Stimulated activated CD8-positive, alpha-beta memory T cell treated with anti-CD3 and anti-CD28 coated beads, Interleukin-2, amount 100 ng/mL, for 48 hours (primary cell): ENCODE measurements around the gene NPL.

Experiments
- DNase-seq, 2 donors: peaks; one replicate each; pipeline ENCODE4 v3.0.0-alpha.2; 2020; ENCODE audit warnings: low read depth in 2 of 2

Gene NPL

DNA sequence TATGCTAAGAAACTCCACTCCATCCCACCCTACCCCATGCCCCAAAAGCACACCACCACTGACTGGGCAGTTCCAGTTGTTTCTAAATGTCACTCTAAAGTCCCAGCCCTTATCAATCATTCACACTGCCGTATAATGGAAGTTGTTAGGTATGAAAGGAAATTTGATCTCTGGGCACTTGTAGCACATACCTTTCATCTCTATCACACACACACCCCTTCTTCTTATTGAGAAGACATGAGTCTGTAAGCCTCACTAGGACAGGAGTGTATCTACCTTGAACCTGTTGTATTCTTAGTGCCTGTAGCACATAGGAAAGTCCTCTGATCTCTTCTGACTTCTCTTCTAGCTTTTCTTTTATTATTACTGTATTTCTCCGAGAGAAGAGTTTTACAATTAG lies 27.3 kb downstream of the NPL start:
- no peak for DNase-seq

DNA sequence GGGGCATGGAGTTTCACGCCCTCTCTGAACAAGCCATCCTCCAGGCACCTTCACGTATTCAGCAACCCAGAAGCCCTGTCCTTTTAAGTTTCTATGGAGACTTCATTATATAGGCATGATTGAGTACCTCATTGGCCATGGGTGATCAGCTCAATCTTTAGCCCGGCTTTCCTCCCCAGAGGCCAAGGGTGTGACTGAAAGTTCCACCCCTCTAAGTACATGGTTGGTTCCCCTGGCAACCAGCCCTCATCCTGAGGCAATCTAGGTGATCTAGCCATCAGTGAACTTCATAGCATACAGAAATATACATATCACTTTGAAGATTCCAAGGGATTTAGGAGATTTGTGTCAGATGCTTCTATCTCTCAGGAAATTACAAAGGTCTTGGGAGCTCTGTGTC lies 28.2 kb downstream of the NPL start:
- DNase-seq = no peak

DNA sequence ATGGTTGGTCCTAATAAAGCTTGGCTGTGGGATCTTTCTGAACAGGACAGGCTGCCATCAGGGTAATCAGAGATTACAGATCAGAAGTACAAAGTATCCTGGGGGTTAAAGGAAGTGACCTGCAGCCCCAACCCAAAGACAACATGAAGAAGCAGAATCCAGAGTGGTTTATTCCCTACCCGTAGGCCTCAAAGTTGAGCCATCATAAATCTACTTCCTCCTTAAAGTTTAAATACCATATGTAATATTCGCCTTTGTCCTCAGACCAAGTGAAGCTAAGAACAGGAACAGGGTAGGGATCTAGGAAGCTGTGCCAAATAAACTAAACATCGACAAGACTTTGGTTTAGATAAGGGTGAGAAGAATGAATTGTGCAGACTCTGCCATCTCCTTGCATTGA lies 33.6 kb downstream of the NPL start:
- no peak for DNase-seq

DNA sequence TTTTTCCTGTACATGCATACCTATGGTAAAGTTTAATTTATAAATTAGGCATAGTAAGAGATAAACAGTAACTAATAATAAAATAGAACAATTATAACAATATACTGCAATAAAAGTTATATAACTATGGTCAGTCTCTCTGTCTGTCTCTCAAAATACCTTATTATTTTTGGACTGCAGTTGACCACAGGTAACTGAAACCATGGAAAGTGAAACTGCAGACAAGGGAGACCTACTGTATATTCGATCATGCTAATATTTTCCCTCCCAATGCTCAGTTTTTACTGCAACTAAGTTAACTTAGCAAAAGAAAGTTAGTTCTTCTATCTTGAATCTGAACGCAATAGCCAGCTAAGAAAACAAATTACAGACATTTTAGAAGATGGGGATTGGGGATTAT lies 37.3 kb downstream of the NPL start:
- DNase-seq = no peak

DNA sequence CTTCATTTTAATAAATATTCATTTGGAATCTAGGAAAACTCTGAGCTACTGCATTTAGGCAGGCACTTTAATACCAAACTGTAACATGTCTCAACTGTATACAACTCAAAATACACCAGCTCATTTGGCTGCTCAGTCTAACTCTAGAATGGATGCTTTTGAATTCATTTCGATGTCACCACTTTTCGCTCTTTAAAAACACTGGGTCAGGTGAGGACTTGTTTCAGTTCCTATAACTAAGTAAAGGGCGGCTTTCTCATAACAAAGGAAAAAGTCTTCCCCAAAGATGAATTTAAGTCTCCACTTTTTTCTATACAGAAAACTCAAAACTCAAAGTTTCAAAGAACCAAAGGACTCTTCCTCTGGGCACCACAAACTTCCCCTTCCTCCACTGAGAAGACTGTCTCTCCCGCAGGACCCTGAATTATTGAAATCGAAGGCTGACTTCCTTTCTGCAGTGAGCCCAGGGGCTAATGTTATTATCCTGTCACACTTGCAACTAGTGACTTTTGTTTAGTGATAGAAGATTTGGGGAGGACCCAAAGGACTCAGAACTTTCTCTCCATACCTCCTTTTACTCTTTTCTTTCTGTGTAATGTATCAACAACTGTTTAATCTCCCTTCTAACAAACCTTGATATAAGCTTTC lies 39.8 kb downstream of the NPL start:
- DNase-seq = no peak

DNA sequence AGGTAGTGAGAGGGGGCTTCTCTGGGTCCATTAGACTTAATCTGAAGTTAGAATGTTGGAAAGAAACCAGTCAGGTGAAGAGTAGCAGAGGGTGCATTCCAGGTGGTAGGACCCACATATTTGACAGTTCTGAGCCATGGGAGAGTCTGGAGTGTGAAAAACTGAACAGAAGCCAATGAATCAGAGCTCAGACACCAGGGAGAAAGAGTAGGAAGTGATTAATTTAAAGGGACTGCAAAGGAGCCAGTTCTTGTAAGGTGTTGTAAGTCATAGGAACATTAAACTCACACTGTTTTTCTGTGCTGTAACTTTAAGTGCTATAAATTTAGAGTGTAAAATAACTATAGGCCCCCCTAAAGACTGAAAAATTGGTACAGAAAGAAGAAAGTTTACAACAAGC lies 43.7 kb downstream of the NPL start:
- no peak for DNase-seq

DNA sequence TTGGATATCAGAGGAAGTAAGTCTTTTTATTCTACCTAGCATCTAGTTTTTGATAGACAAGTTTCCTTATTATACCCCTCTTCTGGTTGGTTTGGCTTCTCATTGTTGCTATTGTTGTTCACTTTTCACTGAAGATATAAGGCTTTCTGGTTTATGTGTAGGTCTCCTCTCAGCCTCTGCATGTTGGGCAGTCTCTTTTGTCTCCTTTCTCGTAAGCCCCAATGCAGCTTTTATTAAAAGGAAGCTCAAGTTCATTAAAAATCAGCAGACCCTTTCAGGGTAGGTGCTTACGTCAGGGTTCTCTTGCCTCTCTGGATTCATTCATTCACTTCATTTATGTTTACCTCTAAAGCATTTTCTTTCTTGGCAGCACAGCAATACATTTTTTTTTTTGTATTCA lies 44.8 kb downstream of the NPL start:
- no peak for DNase-seq

DNA sequence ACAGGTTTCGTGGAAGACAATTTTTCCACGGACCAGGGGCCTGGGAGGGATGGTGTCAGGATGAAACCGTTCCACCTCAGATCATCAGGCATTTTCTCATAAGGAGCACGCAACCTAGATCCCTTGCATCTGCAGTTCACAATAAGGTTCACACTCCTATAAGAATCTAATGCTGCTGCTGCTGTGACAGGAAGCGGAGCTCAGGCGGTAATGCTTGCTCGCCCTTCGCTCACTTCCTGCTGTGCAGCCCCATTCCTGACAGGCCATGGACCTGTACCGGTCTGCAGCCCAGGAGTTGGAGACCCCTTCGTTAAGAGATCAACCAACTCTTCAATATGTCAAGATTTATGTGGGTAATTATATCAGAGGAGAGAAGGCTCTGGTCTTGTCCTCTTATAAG lies 46.2 kb downstream of the NPL start:
- no peak for DNase-seq

DNA sequence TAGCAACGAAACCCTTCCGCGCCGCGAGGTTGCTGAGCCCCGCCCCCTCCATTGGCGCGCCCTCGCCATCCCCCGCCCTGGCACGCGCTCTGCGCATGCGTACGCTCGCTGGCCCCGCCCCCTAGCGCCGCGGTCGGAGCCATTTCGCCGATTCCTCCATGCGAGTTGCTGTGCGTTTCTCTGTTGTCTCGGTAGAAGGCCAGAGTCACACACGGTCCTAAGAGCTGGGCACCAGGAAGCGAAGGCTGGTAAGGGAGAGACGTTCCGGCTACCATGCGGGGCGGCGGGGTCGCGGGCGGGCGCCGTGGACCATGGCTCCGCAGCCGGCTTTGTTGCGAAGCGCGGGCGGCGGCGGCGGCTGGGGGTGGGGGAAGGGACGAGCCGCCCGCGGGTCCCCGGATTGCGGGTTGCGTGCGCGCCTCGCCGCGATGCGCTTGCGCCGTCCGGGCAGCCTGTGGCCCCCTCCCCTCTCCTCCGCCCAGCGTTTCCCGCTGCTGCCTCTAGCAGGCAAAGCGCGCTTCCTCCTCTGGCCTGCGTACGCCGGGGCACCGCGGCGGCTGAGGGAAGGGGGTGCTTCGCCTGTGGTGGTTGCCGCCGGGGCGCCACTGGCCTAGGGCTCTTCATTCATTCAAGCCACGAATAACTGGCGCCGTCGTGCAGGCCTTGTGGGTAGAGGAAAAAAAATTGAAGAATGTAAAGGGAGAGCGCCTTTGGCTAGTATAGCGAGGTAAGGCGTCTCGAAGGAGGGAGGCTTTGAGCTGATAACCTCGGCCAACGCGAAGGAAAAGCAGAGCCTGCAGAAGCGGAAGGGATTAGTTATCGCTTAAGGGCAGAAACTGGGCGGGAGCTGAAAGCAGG lies 49.9 kb downstream of the NPL start, which contains the start of gene DHX9:
DHX9 (plus strand) TSS at position 139 of the 858 bp plus-strand sequence. CDS start 3,220 bp downstream, outside the sequence.
- DNase-seq = peak; percentile 94 to 95

DNA sequence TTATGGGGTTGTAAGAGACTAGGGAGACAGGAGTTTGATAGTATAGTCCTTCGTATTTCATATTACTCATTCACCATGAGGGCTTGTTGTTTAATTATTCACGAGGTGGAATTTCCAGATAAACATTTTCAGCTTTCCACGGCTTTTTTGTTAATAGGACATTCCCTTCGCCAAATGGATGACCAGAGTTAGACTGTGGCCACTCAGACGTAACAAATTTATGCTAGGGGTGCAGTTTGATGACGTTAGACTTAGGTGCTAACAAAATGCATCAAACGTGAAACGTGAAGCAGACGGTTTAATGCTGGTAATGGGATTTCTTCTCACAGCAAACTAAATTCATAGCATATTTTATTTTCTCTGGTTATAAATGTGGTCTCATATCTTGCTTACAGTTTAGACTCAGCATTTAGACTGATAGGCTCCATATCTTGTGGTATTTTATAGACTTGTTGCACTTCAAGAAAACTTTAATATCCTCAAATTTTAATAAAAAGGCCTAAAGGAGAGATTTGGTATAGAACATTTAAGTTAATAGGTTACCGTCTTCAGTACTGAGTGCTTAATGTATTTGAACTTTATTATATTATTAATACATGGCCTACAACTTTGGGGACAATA lies 51.9 kb downstream of the NPL start:
- DNase-seq = no peak

DNA sequence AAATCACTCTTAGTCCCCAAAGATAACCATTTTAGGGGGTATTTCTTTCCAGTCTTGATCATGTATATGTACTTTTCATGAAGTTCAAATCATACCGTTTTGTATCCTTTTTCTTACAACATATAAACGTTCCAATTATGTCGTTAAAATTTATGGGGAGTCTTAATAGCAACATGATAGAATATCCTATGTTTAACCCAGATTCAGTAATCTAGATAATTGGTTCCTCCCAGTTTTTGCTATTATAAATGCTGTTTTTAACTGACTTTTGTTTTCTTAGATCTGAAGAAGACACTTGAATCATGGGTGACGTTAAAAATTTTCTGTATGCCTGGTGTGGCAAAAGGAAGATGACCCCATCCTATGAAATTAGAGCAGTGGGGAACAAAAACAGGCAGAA lies 52.7 kb downstream of the NPL start:
- DNase-seq = no peak

DNA sequence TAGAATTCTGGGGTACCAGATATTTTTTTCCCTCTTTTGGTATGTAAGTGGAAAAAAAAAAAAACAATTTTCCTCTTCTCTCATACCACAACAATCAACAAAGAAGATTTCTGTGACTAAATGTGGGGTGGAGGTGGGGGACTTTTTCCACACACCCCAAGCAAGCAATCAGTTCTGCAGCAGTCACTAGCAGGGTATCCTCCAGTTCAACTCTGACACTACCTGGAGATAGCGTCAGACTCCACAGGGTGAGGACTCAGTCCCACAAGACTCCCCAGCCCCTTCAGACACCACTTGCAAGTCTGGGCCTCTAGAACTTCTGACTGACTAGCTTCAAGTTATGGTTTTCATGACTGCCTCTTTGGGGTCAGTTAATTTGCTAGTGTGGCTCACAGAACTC lies 55.8 kb downstream of the NPL start:
- no peak for DNase-seq

DNA sequence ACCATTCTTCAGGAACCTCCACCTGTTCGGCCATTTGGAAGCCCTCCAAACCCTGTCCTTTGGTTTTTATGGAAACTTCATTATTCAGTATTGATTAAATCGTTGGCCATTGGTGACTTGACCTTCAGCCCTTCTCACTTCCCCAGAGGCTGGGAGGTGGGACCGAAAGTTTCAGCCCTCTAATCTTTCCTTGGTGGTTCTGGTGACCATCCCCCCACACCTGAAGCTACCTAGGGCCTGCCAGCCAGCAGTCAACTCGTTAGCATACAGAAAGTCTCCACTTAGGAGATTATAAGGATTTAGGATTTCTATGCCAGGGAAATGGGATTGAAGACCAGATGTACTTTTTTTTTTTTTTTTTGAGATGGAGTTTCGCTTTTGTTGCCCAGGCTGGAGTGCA lies 56.3 kb downstream of the NPL start:
- DNase-seq = no peak

DNA sequence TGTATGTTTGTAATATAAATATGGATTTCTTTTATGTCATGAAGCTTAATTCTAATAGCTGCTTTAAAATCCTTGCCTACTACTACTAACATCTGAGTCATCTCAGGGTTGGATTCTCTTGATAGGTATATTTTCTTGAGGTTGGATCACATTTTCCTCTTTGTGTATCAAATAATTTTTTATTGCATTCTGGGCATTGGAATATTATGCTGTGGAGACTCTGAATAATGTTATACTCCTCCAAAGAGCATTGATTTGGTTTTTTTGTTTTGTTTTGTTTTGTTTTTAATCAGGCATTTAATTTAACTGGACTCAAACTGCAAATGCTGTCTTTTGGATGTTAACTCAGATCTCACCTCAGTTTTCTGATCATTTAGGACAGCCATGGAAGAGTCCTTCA lies 57.5 kb downstream of the NPL start:
- DNase-seq = no peak

DNA sequence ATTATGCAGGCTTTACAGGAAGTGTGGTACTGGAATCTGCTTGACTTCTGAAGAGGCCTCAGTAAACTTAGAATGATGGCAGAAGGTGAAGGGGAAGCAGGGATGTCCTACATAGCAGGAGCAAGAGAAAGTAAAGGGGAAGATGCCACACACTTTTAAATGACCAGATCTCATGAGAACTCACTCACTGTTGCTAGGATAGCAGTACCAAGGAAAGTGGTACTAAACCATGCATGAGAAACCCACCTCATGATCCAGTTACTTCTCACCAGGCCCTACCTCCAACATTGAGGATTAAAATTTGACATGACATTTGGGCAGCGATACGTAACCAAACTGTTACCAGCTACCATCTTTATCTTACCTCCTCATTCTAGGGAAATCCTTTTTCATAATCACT lies 59.2 kb downstream of the NPL start:
- no peak for DNase-seq

DNA sequence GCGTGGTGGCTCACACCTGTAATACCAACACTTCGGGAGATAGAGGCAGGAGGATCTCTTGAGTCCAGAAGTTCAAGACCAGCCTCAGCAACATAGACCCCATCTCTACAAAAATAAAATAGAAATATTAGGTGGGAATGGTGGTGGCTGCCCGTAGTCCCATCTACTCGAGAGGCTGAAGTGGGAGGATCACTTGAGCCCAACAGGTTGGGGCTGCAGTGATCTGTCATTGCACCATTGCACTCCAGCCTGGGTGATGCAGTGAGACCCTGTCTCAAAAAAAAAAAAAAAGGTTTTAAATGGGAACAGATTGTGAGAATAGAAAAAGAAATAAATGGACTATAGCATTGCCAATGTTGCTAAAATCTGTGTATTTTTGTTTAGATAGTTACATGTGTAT lies 60.7 kb downstream of the NPL start:
- DNase-seq = no peak

DNA sequence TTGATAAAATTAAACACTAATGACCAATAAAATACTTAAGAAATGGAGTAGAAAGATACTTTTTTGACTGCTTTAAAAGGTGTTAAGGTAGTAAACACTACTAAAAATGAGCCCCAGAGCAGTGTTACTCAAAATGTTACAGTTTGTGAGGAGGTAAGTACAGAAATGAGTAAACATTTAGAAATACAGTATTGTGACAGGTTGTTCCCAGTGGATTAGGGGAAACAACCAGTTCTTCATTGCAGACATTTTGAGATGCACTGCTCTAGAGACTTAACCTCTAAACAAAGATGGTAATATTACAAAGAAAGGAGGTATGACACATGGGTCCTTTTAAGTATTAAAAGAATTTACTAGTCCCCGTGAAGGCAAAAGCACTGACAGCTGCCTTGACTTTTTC lies 62.3 kb downstream of the NPL start:
- DNase-seq = no peak

DNA sequence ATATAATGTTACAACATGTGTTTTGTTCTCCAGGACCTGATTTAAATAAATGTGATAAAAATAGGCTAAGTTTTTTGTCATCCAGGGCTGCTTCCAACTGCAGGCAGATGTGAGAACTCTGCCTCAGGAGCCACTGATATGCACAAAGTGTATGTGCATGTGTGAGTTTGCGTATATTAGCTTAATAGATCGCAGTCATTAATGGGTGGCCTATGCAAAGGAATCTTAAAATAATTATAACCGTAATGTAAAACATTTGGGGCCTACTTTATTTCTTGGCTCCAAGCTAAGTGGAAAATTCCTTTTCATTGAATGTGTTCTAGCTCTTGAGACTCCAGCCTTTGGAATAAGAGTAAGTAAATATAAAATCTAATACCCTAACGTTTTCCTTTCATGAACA lies 66.3 kb downstream of the NPL start:
- DNase-seq = no peak

DNA sequence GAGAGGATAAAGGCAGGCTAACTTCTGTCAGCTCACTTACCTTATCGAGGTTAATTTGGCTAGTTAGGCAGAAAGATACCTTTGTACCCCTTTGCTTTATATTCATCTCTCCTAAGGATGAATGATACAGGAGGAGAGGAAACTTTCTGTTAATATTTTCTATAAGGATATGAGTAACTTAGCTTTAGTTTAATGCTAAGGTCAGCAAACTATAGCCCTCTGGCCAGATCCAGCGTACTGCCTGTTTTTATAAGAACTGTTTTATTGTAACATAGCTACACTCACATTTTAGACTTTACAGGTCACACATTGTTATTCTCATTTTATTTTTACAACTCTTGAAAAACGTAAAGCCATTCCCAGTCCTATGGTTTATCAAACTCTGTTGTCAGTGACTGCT lies 67.6 kb downstream of the NPL start:
- no peak for DNase-seq

DNA sequence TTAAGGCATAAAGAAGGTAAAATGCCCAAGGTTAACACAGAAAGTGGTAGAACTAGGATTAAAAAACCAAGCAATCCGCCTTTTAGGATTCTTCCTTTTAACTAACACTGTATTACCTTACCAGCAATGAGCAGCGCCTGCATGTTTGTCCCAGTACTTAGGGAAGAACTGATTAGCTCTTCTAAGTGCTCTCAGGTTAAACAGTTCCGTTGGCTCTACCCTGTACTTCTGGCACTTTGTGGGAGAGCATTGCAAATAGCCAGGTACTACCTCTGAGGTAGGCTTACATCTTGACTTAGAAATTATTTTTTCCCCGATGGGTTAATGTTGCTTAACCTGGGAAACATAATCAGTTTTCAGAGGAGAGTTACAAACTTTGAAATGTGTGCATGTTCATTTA lies 71.1 kb downstream of the NPL start:
- DNase-seq = no peak

DNA sequence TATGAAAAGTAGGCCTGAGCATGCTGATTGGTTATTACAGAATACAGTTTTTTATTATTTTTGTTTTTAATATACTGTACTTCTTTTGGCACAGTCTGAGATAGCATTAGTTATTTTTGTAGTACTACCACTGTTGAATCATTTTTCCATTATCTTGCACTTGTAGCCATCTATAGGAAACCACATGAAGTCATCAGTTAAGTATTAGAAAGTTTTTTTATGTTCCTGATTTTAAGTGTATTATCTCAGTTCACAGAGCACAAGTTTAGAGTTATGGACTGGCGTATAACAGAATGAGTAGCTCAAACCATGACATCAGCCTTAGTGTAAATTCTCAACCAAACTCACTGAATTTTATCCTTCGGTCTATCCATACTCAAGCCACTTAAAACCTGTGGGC lies 72.4 kb downstream of the NPL start:
- no peak for DNase-seq

DNA sequence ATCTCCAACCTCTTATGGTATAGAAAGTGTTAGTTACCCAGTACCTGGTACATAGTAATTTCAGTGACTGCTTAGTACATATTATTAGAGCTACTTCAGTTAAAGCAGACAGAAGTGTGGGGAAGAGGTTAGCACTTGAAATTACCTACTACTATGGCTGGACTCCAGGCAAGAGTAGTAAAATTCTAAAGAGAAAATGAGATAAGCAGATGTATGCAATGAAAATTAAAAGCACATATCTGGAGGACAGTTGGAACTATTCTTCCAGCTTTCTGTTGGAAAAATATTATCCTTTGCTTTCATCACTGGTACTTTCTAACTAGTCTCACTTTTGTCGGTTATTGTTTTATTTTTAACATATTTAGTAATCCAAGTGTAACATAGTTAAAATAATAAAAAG lies 73.3 kb downstream of the NPL start:
- DNase-seq = no peak

DNA sequence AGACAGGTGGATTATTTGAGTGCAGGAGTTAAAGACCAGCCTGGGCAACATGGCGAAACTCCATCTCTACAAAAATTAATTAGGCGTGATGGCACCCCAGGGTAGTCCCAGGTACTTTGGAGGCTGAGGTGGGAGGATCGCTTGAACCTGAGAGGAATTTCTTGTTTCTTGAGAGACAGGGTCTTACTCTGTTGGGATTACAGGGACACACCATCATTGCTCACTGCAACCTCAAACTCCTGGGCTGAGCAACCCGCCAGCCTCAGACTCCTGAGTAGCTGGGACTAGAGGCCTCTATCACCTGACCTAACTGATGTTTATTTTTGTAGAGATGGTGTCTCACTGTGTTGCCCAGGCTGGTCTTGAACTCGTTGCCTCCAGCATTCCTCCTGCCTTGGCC lies 74.4 kb downstream of the NPL start:
- DNase-seq = no peak
